Choroid plexus epithelial cell (primary cell): Measurements from ENCODE around the gene SCD.

Source experiments
- DNase-seq: peaks from one replicate; pipeline ENCODE4 v3.0.0-alpha.2; 2010; ENCODE audit warnings: low read depth
- H3K4me3 ChIP-seq: 2 replicates; pipeline ENCODE4 v1.5.1; 2011; ENCODE audit warnings: low read depth, mild to moderate bottlenecking, control low read depth, low read length, moderate library complexity
- CTCF ChIP-seq: conservative IDR thresholded peaks from 2 replicates; pipeline ENCODE4 v1.5.1; 2011; ENCODE audit warnings: low read depth, mild to moderate bottlenecking, control low read depth, inconsistent platforms, low read length, moderate library complexity

The SCD gene

GRCh38 chr10:100353770-100354485, 6.9 kb downstream of the SCD start:
- no peak for DNase-seq
- H3K4me3 ChIP-seq: no peak overlapping the region
- TF ChIP-seq CTCF: no peak

- TF ChIP-seq CTCF: no peak
- no peak for DNase-seq
- H3K4me3 ChIP-seq: no peak overlapping the region
Observed at GRCh38 chr10:100355086-100355485, 8.1 kb downstream of the SCD start.

GRCh38 chr10:100356067-100357017, 9.3 kb downstream of the SCD start:
- H3K4me3 ChIP-seq: no peak overlapping the region
- no peak for DNase-seq
- no peak for TF ChIP-seq CTCF

- no peak for DNase-seq
- TF ChIP-seq CTCF: no peak
- no peak overlapping the region for H3K4me3 ChIP-seq
Observed at GRCh38 chr10:100357059-100357858, 10.2 kb downstream of the SCD start.

- H3K4me3 ChIP-seq: no peak overlapping the region
- no peak for DNase-seq
- TF ChIP-seq CTCF: no peak
Observed at GRCh38 chr10:100359030-100359432, 12.0 kb downstream of the SCD start.

- no peak overlapping the region for H3K4me3 ChIP-seq
- no peak for TF ChIP-seq CTCF
- DNase-seq: no peak
Observed at GRCh38 chr10:100359529-100360150, 12.6 kb downstream of the SCD start.
